ENCODE data around the gene SGK1. TPM values are rescaled to one million over a fixed set of nuclear protein-coding genes. Genes with fewer than 3 reads are reported as not detected.

Gene SGK1
- total RNA-seq, 1 donor from 2014 or later, result 15.6 TPM

- intact Hi-C loops (cut with micrococcal nuclease), result loop anchor here (1.0 to 10.0 kb wide), 14 partner anchors 72 to 1264 kb away; partner anchors contain the start of genes SGK1 and TBPL1
Measured at GRCh38 chr6:134174672-134175531, 143.0 kb downstream of the SGK1 start.

- intact Hi-C loops (cut with micrococcal nuclease), result loop anchor here (1.0 to 10.0 kb wide), 12 partner anchors 73 to 1265 kb away; partner anchors contain the start of genes SGK1 and TBPL1
Measured at GRCh38 chr6:134173936-134174671, 143.8 kb downstream of the SGK1 start.

GRCh38 chr6:134173366-134173725 is 144.6 kb downstream of the SGK1 start:
- intact Hi-C loops (cut with micrococcal nuclease), result loop anchor here (5.0 to 10.0 kb wide), 2 partner anchors 141 to 359 kb away; partner anchors contain the start of gene SGK1

- intact Hi-C loops (cut with micrococcal nuclease), result loop anchor here (5.0 to 10.0 kb wide), 2 partner anchors 142 to 359 kb away; partner anchors contain the start of gene SGK1
Measured at GRCh38 chr6:134172706-134173365, 145.1 kb downstream of the SGK1 start.

- intact Hi-C loops (cut with micrococcal nuclease), result loop anchor here (5.0 to 10.0 kb wide), 2 partner anchors 143 to 360 kb away; partner anchors contain the start of gene SGK1
Measured at GRCh38 chr6:134172020-134172705, 145.7 kb downstream of the SGK1 start.

- intact Hi-C loops (cut with micrococcal nuclease), result loop anchor here (5.0 to 10.0 kb wide), 2 partner anchors 143 to 361 kb away; partner anchors contain the start of gene SGK1
Measured at GRCh38 chr6:134171517-134171916, 146.4 kb downstream of the SGK1 start.

GRCh38 chr6:134170844-134171243 is 147.1 kb downstream of the SGK1 start:
- intact Hi-C loops (cut with micrococcal nuclease), result loop anchor here (5.0 to 10.0 kb wide), 2 partner anchors 144 to 361 kb away; partner anchors contain the start of gene SGK1

- intact Hi-C loops (cut with micrococcal nuclease), result loop anchor here (5.0 to 10.0 kb wide), 2 partner anchors 145 to 362 kb away; partner anchors contain the start of gene SGK1
Measured at GRCh38 chr6:134169871-134170486, 147.9 kb downstream of the SGK1 start.

- intact Hi-C loops (cut with micrococcal nuclease), result no loop called here
Measured at GRCh38 chr6:134168590-134169208, 149.2 kb downstream of the SGK1 start.

GRCh38 chr6:134166511-134167261 is 151.2 kb downstream of the SGK1 start:
- intact Hi-C loops (cut with micrococcal nuclease), result no loop called here

- intact Hi-C loops (cut with micrococcal nuclease), result no loop called here
Measured at GRCh38 chr6:134165561-134166201, 152.2 kb downstream of the SGK1 start.

GRCh38 chr6:134164300-134164699 is 153.6 kb downstream of the SGK1 start:
- intact Hi-C loops (cut with micrococcal nuclease), result no loop called here

- intact Hi-C loops (cut with micrococcal nuclease), result no loop called here
Measured at GRCh38 chr6:134162932-134163331, 155.0 kb downstream of the SGK1 start.

- intact Hi-C loops (cut with micrococcal nuclease), result no loop called here
Measured at GRCh38 chr6:134161041-134161440, 156.9 kb downstream of the SGK1 start.

- intact Hi-C loops (cut with micrococcal nuclease), result no loop called here
Measured at GRCh38 chr6:134152767-134153485, 165.0 kb downstream of the SGK1 start.

- intact Hi-C loops (cut with micrococcal nuclease), result no loop called here
Measured at GRCh38 chr6:134148566-134148965, 169.3 kb downstream of the SGK1 start.

- intact Hi-C loops (cut with micrococcal nuclease), result no loop called here
Measured at GRCh38 chr6:134147034-134147533, 170.8 kb downstream of the SGK1 start.

Measured in T-helper 2 cell treated with Interferon-gamma antibody and Interleukin-4, amounts not matched to agents 100 ng/mL and 5 ng/mL, for 36 hours (primary cell).